Stimulated activated CD8-positive, alpha-beta memory T cell treated with anti-CD3 and anti-CD28 coated beads, Interleukin-15, amount 100 ng/mL, for 24 hours (primary cell): ENCODE results near the gene TBC1D2B.
"Not testable (repeated sequence)": the region's sequence is repeated elsewhere in the genome, so short reads cannot be mapped to it uniquely, and the experiment has no call there.

ENCODE experiments used
- DNase-seq: peaks from one replicate; pipeline ENCODE4 v3.0.0-alpha.2; 2020; ENCODE audit warnings: low read depth

TBC1D2B gene

GRCh38 chr15:78002996-78003395 is 74.5 kb downstream of the TBC1D2B start:
- no peak for DNase-seq

GRCh38 chr15:78001656-78002055 is 75.9 kb downstream of the TBC1D2B start:
- no peak for DNase-seq

- DNase-seq = no peak
Measured at GRCh38 chr15:78000927-78001249, 76.6 kb downstream of the TBC1D2B start.

DNA sequence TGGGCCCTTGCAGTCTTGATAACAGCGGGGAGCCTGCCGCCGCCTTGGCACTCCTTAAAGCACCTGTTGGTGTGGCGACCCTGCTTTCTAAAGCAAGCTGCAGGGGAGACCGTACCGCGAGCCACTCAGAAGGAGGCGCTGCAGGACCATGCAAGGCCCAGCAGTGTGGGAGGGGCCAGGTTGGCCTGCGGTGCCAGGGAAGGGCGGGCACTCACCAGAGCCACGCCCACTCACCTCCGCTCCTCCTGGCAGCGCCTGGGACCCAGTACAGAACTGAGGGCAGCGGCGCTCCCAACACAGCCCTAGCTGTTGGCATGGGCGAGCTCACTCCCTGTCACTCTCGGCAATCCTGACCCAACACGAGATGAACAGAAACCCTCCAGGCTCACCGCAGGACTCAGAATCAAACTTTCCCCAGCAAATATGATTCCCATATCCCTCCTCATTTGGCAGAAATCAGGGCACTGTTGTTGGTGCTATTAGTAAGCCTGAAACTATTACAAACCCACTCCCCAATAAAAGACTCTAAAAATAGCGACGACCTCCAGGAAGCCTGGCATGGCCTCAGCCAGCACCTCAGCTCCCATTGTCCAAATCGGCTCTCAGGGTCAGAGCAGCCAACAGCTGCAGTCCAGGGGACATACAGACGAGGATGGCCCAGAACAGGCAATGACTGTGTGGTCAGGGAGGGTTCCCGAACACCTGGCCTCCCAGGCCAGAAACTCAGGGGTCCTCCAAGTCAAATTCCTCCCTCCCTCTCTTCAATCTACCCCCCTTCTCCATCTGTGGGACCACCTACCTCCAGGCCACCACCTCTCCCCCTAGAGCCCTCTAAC is 77.2 kb downstream of the TBC1D2B start:
- DNase-seq = peak; percentile 45

- DNase-seq = no peak
Measured at GRCh38 chr15:77999486-77999885, 78.0 kb downstream of the TBC1D2B start.

DNA sequence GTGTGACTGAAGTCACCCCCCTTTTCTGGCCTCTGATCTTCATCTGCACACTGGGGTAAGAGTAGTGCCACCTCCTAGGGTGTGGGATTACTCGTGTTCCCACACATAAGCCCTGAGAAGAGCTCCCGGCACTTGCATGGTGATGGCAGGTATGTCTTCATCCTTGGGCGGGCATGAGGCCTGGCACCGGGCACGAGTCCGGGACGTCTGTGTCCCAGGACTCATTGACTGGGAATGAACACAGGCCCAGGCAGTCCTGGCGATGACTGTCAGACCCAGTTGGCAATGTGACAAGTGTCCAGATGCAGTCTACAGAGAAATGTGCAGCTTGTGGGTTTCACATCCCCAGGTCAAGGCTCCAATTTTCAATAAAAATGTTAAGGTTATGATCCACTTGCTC is 78.9 kb downstream of the TBC1D2B start:
- DNase-seq = no peak

DNA sequence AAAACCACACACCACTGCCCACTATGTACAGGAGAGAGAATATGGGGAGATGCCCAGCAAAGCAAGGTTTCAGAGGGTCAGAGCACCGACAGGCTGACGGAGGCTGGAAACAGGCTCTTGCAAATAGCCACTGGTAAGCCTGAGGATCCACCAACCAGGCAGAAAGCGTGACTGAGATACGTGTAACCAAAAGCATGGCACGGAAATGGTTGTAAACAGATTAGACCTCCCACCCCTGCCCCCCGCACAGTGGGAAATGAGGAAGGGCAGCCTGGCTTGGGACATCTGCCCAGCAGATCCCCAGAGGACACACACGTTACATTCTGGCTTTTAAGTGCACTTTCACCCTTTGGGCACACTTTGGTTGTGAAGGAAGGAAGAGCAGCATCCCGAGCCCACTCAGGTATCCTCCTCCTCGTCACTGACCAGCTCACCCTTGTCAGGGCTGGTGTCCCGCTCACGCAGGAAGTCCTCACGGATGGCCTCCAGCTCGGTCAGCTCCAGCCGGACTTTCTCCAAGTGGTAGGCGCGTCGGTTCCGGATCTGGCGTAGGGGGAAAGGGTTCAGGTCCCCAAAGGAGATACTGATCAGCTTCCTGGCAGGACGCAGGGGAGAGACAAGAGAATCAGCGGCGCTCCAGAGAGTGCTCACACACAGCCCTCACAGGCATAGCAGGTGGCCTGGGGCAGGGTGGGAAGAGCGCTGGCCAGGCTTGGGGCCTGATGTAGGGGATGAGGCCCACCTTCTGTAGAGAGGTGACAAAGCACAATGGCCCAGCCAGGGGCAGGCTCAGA is 79.6 kb downstream of the TBC1D2B start:
- not testable (repeated sequence) for DNase-seq

GRCh38 chr15:77997221-77997620 is 80.3 kb downstream of the TBC1D2B start:
- not testable (repeated sequence) for DNase-seq

DNA sequence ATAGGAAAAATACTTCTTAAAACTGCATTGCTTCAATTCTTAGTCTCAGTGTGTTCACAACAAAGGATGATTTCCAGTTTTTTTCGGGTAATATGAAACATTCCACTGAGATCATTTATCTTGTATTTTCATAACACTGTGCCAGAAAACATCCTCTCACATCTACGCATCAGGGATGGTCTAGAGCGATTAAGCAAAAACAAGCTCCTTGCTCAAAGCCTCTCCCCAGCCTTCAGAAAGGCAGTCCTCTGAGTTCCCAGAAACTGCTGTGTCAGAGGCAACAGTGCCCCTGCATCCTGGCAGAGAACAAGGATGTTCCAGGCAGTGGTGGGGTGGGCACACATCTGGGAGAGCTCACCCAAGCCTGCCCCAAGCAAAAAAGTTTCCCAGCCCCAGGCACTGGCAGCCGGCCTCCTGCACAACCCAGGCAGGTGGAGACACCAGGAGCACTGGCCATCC is 80.8 kb downstream of the TBC1D2B start:
- not testable (repeated sequence) for DNase-seq

GRCh38 chr15:77996226-77996625 is 81.3 kb downstream of the TBC1D2B start:
- not testable (repeated sequence) for DNase-seq

DNA sequence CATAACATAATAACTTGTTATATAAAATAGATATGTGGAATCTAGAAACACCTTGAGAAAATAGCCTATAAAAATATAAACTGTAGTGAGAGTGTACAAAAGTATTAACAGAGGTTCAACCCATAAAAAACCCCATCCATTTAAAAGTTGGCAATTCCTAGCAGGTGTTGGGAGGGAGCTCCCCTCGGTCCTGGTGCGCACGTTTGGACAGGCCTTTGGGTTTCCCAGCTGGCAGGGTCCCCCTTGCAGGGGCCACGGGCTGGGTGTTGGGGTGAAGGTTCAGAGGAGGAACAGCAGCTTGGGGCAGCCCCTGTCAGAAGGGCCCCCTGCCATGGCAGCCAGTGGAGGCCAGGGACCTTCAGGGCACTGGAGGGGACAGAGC is 82.0 kb downstream of the TBC1D2B start:
- DNase-seq = not testable (repeated sequence)

GRCh38 chr15:77994893-77995536 is 82.5 kb downstream of the TBC1D2B start:
- not testable (repeated sequence) for DNase-seq

DNA sequence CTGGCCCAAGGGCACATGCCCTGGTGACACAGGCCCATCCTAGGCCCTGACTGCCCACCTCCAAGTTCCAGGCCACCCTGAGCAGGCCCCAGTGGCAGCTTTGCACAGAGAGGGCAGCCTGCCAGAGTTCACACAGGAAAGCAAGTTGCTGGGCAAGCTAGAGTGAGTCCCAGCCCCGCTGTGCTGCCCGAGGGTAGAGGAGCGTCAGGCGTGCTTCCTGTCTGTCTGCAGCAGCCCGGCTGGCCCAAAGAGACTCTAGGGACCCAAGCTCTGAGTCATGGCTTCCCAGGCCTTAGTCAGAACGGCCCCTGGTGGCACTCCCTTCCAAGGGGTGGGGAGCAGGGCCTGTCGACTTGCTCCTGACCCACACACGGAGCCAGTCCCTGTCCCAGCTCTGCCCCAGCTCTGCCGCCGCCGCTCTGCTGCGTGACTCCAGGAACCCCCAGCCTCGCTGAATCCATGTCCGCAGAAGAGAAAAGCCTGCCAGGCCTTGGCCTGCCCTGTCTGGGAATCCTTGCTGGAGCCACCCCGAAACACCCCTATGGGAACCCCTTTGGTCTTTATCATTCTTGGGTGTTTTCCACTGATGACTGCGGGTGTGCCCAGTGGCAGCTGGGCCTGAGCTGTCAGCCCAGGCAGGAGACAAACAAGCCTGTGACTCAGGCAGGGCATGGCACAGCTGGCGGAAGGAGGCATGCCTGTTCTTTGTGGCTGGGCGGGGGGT is 83.4 kb downstream of the TBC1D2B start:
- not testable (repeated sequence) for DNase-seq

DNA sequence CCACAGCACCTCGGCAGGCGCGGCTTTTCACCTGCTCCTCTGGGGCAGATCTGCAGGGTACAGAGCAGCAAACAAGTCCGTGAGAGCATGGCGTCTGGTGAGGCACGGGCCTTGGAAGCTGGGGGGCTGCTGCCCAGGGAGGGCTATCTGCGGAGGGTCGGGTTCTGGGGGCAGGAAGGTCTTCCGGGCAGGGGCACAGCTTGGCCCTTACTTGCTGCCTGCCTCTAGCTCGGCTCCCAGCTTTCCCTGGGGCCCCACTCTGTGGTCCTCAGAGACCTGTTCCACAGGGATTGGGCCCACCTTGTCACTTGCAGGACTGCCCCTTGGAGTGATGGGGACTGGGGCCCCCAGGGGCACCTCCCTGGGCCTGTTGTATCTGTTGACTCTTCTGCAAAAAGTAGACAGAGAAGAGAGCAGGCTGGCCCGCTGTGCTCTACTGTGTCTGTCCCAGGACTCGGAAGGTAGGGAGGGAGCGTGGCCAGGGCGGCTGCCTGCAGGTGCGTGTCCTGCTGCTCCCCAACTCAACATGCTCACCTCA is 84.1 kb downstream of the TBC1D2B start:
- no peak for DNase-seq

DNA sequence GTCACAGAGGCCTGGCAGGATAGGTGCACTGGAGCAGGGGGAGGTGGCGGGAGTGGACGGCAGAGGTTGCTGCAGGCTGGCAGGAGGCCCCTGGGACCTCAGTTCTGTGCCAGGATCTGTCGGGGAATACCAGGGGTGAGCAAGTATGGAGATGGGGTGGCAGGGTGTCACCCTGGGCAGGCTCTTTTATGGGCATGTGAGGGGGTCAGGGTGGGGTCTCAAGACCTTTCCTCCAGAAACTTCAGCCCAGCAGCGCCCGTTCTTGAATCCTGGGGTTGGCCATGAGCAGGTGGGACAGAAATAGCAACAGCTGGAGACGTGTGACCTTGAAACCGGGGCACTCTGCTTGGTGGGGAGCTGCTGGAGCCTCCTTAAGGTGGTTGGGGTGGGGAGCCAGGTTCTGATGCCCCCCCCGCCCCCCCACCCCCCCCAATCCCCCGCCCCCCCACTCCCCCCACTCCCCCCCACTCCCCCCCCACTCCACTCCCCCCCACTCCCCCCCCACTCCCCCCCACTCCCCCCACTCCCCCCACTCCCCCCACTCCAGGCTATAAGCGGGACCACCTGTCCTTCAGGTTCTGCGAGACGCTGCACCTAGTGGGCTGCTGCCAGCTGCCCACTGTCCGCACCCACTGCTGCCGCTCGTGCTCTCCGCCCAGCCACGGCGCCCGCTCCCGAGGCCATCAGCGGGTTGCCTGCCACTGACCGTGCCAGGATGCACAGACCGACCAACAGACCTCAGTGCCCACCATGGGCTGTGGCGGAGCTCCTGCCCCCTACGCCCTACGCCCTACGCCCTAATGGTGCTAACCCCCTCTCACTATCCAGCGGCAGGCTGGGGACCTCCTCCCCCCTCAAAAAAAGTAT is 84.9 kb downstream of the TBC1D2B start:
- no peak for DNase-seq

- DNase-seq = not testable (repeated sequence)
Measured at GRCh38 chr15:77991658-77992201, 85.8 kb downstream of the TBC1D2B start.

DNA sequence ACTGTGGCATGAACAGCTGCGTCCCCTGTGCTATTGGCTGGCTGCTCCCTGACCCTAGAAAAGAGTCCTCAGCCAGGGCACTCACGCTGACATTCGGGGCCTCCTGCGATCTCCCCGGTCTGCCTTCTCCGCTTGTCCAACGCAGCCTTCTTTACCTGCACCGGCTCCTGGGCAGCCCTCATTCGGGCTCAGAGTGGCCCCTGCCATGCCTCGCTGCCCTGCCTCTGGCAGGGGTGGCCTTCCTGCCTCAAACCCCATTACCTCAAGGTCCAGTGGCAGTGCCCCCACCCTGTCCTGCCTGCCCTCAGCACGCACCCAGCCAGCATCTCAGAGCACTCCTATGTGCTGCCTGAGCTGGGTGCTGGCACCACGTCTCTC is 86.5 kb downstream of the TBC1D2B start:
- DNase-seq = no peak

DNA sequence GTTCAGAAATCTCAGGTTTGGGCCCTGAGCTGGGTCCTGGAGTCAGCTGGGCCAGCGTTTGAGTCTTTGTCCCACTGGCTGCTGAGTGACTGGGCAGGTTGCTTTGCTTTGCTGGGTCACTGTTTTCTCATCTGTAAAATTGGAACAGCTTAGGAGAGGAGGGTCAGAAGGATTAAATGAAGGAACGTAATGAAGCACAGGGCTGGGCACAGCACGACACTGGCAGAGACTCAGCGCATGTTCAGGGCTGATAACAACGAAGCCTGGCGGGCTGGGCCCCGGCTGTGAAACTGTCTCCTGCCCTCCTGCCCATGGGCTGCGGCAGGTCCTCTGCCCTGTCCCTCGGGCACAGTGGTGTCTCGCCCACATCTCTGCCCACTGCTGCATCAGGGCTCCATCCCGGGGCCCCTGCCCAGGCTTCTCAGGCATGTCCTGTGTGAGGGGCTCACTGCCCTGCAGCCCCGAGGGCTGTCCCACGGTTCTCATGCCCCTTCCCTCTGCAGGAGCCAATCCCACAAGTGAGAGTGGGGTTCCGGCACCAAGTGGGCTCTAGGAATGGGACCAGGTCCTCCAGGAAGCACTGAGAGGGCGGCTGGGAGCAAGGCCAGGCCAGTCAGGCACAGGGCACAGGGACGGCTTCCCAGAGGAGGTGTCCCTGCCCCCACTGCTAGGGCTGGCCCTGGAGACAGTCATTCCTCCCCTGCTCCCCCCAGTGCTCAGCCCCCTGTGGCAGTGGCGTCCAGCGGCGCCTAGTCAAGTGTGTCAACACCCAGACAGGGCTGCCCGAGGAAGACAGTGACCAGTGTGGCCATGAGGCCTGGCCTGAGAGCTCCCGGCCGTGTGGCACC is 88.0 kb downstream of the TBC1D2B start:
- DNase-seq = no peak
